Ramos (cell line): ENCODE results near the gene ARHGAP26.
"Not testable (repeated sequence)": the region's sequence is repeated elsewhere in the genome, so short reads cannot be mapped to it uniquely, and the experiment has no call there.

Source experiments
- in situ Hi-C: fragments of 300-500 bp; cut with MboI; formaldehyde crosslinking; loops from one replicate; pipeline ENCODE4 v1.14.3; 2022; ENCODE audit warnings: low sequenced_read_pairs; ENCODE audit not compliant: unreplicated experiment

The ARHGAP26 gene

DNA sequence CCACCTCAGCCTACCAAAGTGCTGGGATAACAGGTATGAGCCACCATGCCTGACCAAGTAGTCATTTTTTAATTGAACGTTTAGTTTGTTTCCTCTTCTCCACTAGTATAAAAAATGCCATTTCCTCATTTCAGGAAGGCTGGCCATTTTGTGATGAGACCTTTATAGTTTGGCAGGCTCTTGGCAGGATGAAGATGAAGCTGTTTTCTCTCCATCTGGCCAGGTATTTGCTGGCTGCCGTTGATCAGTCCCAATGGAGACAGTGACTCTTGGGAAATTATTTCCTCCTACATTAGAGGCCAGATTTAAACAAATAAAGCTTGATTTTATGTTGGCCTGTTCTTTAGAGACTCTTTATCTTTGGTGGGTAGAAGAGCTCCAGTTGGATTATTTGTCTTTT, 199.0 kb downstream of the ARHGAP26 start:
- in situ Hi-C loops = no loop called here

DNA sequence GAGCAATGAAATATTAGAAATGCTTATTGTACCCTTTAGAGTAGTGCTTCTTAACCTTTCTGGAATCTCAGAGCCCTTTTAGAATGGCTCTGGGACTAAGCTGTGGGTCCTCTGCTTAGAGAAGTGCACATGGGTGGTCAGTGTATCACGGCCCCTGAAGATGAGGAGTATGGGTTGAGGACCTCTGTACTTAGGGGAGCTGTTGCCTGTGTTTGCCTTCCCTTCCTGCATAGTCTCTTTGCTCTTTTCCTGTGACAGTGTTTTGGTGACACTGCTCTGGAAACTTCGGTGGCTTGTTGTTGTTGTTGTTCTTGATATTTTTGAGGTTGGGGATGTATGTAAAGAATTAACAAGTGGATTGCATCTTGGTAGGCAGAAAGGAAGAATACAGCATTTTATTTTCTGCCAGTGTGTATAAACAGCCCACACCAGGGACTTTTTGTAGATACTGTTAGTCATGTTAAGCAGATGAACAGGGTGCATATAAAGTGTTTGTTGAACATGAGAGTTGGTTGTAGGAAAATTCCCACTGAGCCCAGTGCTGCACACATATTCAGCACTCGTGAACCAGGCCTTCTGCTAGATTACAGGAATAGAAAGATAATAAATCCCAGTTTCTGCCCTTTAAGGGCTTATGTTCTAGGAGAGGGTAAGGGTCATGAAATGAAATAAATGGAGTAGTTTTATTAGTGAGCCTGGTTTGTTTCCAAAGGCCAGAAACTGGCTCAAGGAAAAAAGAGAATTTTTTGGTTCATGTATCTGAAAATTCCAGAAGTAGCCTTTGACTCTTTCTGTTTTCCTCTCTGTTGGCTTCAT, 199.7 kb downstream of the ARHGAP26 start:
- in situ Hi-C loops = no loop called here

DNA sequence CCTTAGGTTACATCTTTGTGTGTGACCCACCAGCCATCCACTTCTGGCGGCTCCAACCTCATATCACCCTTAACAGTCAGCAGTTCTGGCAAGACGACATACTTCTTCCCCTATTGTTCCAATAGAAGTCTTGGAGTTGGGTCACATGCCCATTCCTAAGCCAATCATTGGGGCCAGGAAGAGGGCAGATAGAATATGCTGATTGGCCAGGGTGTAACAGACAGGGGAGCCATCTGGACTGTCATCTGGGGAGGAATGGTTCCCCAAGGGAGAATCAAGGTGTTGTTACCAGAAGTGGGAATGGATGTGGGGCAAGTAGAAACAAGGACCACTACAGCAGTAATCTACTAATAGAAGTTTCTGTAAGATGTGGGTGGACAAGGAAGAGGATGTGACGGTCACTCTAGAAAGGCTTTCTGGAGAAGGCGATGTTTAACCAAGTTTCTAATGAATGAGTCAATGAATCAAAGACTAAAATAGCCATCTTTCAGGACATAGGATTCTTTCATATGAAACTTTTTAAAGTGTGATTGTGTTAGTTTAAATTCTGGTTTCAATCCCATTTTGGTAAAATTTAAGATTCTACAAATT, 200.4 kb downstream of the ARHGAP26 start:
- in situ Hi-C loops = no loop called here

DNA sequence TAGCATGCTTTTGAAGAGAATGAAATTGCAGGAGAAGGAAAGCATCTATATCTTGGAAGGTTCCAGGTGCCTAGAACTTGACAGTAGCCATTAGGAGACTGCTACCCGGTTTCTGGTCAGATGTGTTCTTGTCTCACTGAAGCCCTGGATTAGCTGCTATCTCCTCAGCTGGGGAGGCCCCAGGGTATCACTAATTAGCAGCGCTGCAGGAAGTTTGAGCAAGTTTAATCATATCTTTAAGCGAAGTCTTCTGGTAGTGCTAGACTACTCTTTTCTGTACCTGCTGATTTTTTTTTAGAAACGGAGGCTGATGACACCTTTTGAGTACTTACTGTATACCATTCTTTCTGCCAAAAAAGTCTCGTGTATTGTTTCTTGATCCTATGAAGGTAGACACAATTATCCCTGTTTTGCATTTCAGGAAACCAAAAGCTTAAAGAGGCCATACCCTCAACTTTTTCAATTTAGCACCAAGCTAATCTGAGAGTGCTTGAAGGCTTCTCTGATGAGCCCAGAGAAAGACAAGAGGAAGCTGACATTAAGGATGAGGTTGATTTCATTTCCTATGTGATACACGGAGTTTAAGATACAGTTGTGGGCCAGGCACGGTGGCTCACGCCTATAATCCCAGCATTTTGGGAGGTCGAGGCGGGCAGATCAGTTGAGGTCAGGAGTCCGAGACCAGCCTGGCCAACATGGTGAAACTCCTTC, 201.3 kb downstream of the ARHGAP26 start:
- in situ Hi-C loops = no loop called here

DNA sequence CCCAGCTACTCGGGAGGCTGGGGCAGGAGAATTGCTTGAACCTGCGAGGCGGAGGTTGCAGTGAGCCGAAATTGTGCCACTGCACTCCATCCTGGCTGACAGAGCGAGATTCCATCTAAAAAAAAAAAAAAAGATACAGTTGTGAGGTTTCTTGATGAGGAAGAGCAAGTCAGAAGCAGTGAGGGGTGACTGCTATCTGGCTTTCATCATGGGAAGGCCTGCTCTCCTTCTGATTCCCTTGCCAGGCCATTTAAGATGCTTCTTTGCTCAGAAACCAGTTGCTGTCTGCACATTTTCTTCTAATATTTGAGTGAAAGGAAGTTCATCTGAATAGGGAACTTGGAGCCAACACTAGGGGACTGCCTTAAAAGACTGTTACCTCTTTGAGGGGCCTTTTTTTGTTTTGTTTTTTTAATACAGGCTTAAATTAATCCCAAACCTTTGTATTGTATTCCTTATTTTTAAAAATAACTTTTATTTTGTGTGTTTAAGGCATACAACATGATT, 201.9 kb downstream of the ARHGAP26 start:
- in situ Hi-C loops = no loop called here

DNA sequence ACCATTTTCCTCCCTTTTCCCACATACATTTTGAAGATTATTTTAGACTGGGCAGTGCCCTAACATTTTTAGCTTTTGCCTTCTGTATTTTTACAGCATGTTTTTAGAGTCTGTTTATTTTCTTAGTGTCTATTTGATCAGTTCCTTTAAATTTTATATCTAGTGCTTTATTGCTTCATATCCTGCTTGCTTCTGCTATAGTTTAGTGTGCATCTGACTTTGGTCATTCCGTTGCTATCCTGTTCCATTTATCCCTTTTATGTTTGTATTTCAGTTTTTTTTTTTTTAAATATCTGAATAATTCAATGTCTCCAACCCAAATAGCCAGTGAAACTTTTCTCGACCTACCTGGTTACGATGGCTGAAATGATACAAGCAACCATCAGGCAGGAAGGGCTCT, 203.8 kb downstream of the ARHGAP26 start:
- in situ Hi-C loops = no loop called here

DNA sequence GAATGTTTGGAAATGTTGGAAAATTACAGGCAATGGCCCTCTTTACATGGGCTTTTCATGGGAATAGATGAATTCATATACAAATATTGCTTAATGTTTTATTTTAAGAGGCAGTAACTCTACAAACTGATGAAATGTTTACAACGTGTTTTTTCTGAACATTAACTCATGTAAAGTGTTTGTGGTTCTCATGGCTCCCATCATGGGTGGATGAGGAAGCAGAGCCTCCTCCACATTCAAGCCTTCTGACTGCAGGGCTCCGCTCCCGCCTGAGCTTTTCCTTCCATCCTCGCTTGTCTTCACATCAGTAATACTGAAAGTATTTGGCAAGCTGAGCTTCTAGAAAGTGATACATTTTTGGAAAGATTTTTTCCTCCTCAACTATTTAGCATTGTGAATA, 204.2 kb downstream of the ARHGAP26 start:
- in situ Hi-C loops = no loop called here

DNA sequence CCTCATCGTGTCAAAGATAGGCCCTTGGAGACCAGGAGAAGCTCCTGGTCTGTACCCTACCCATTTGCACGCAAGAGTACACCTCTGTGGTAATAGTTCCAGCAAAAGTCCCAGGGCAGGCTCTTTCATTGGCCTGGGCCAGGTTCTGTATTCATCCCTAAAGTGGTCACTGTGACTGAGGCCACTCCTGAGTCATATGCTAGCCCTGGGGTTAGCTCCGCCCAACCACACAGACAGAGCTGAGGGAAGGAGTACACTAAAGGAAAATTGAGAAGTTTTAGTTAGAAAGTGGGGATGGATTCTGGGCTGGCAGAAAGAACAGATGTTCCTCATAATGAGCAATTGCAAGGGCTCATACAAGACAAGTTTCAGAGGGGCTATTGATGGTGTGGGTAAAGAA, 206.7 kb downstream of the ARHGAP26 start:
- in situ Hi-C loops = no loop called here

DNA sequence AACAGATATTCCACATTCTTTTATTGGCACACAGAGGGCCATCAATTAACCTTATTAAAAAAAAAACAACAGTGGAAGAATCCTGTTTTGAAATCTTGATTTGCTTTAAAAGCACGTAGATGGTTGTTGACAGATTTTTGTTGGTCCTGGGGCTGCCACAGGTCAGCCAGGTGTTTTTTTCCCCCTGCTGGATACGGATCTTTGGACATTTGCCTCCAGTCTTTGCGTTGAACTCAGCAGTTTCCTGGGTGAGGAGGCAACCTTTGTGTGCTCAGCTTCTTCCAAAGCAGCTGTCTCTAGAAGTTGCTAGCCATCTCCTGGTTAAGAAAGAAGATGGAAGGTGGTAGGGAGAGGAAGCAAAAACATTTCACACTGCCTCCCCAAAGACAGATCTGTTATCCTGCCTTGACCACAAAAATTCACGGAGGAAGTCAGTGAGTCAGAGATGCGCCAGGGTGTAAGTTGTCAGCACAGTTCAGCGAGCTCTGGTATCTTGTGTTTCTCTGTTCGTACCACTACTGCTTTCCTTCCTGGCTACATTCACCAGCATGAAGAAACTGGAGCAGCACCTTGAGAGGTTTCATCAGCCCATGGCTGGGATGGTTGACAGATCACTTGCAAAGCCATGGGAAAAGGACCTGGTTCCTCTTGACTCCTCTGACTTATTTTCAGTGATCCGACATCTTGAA, 207.3 kb downstream of the ARHGAP26 start:
- in situ Hi-C loops = no loop called here

DNA sequence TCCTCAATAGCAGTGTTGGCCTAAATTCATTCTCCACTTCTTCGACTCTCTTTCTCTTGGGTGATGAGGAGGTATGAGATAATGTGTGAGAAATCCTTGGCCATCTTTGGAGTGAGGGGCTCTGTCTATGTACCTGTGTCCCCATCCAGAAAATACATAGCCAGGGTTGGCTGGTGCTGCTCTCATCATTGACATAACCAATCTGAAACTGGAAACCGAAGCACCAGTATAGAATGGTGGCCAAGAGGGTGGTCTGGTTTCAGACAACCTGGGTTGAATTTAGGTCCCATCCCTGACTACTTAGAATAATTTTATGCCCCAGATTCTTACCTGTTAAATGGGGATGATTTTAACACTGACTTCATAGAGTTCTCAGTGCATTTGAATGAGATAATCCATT, 208.1 kb downstream of the ARHGAP26 start:
- in situ Hi-C loops = no loop called here

DNA sequence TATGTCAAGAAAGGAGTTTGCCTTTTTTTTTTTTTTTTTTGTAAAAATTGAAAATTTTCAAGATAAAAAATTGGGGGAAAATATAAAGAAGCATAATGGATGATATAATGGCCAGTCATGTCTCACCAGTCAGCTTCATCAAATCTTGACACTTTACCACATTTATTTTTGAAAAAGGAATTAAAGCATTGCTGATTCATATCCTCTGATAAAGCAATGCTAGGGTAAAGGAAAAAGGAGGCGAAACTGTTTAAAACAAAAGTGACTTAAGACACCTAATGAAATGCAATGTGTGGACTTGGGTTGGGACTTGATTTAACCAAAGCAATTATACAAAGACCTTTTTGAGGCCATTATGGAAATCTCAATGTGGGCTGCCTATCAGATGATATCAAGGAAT, 208.5 kb downstream of the ARHGAP26 start:
- in situ Hi-C loops = no loop called here

DNA sequence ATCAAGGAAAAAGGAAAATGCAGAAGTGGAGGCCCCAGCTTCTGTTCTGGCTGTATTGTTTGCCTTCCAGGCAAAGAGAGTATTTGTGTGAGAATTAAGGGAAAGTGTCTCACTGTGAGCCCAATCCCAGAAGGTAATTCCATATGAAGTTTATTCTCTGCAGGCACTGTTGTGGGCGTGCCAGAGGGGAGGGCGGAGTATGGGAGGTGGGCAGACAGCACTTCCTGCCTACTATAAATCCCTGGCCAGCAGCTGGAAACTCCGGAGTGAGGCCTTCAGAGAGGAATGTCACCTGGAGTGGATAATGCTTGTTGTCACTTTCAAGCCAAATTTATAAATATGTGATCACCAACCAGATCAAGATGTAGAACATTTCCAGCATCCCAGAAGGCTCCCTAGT, 209.5 kb downstream of the ARHGAP26 start:
- in situ Hi-C loops = no loop called here

DNA sequence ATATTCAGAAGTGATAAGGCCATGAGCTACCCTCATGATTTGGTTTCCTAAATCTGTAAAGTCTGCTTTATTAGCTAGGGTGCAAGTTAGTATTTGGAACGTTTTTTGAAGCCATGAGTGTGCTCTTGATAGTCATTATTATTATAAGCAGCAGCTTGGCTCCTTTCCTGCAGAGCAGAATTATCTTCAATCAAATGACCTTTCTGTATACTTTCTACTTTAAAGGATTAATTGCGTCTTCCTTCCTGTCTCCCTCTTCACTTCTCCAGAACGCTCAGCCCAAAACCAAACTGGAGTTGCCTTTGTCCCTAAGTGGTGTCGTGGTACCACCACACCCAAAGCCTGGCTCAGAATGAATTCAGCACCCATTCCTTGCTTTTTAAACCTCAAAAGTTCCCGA, 211.3 kb downstream of the ARHGAP26 start:
- in situ Hi-C loops = no loop called here

DNA sequence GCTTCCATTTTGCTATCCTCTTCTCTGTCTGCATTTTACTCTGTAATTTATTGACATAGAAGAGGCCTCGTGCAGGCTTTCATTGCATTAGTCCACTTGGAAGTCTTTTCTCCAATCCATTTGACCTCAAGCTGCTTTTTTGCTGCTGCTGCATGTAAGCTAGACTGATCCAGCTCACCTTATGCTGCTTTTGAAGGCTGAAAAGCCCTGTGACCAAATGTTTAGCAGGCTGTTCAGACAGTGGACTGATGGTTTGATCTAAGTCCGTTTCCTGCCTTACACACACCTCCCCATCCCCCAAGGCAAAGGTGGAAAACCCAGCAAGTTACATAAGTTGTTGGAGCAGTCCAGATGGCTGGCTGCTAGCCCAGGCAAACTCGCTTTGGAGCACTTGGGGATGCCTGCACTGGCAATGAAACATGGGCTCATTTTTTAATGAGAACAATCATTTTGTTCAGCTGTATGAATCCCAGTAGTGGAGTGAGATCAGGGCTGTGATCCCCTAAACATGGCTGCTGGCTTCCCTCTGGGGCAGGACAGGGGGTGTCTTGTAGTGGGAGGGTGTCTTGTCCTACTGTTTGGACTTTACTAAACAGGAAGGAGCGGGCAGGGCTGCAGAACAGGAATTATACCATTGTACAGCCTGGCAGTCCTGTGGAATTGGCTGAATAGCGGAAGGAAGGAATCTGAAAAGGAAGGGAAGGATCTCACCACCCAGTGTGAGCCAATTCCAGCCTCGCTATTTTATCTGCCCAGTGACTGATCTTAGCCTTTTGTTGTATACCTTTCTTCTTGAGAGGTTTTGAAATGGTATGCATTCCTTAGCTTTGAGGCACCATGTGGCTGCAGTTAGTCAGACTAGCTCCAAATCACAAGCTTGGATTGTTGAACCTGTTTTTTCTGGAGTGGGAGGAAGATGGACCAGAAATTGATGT, 212.0 kb downstream of the ARHGAP26 start:
- in situ Hi-C loops = no loop called here

DNA sequence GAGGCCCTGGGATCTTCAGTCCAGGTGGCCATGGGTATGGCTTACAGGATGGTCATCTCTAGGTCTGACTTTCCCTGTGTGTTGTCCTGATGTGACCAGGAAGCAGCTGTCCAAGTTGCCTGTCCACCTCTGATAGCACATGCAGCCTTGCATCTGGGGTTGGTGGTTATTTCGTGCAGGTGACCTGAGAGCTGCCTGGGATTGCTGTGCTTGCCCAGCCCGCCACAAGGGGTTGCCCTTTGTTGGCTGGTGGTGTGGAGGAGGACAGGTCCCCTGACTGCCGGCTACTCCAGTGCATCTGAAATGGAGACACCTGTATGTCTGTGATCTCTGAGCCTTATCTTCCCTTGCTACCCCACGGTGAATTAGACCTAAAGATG, 212.6 kb downstream of the ARHGAP26 start:
- in situ Hi-C loops = no loop called here

DNA sequence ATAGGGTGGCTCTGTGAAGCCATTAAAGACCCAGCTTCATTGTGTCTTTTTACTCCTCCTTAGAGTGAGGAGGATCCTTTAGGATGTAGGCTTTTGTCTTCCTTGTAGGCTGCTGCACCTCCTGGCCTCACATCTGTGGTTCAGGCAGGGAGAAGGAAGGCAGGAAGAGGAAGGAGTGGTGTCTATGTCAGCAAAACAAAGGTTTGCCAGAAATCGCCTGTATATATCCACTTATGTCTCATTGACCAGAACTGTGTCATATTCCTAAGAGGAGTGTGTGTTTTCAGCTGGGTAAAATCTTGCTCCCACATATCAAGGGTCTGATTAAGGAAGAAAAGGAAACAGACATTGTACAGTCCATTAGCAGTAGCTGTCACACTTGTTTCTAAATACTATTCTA, 213.8 kb downstream of the ARHGAP26 start:
- in situ Hi-C loops = no loop called here

DNA sequence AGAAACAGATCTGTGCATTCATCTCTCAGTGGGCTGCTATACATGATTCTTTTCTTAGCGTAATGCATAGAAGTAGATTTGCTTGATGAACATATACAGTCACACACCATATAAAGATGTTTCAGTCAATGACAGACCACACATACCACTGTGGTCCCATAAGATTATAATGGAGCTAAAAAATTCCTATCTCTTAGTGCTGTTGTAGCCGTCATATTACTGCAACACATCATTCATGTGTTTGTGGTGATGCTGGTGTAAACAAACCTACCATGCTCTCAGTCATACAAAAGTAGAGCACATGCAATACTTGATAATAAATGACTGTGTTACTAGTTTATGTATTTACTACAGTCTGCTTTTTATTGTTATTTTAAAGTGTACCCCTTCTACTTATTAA, 214.3 kb downstream of the ARHGAP26 start:
- in situ Hi-C loops = no loop called here

DNA sequence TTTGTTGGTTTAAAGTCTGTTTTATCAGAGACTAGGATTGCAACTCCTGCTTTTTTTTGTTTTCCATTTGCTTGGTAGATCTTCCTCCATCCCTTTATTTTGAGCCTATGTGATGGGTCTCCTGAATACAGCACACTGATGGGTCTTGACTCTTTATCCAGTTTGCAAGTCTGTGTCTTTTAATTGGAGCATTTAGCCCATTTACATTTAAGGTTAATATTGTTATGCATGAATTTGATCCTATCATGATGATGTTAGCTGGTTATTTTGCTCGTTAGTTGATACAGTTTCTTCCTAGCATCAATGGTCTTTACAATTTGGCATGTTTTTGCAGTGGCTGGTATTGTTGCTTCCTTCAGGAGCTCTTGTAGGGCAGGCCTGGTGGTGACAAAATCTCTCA, 219.1 kb downstream of the ARHGAP26 start:
- in situ Hi-C loops = not testable (repeated sequence)

DNA sequence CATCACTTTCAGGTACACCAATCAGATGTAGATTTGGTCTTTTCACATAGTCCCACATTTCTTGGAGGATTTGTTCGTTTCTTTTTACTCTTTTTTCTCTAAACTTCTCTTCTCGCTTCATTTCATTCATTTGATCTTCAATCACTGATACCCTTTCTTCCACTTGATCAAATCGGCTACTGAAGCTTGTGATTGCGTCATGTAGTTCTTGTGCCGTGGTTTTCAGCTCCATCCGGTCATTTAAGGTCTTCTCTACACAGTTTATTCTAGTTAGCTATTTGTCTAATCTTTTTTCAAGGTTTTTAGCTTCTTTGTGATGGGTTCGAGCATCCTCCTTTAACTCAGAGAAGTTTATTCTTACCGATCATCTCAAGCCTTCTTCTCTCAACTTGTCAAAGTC, 219.9 kb downstream of the ARHGAP26 start:
- in situ Hi-C loops = not testable (repeated sequence)

DNA sequence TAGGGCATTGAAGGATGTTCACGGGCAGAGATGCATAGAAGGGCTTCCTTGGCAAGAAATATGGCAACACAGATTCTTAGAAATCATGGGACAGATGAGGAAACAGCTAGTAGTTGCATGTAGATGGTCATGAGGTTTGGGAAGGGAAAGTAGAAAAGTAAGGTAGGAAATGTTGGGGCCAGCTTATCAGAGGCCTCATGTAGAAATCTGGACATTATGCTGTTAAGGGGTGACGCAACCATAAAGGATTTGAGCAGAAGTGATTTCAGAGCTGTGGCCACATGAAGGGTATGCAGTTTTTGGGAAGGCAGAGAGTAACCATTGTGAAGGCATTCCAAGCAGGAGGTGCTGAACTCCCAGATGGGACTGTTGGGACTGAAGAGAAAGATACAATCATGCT, 224.0 kb downstream of the ARHGAP26 start:
- in situ Hi-C loops = no loop called here
